ENCODE measurements around the gene COG5.

- no peak for TF ChIP-seq CTCF (IDR thresholded peaks at IDR 0.05)
- no peak for TF ChIP-seq POLR2A (IDR thresholded peaks at IDR 0.05)
These were observed 405.7 kb downstream of the COG5 start for GRCh38 chr7:107158028-107158427.

Data from breast epithelium (tissue), 3 donors.